HG02798 (cell line): ENCODE measurements around the gene ANGPT4.

Source experiments
- ATAC-seq: cut with Tn5 transposase; IDR thresholded peaks from one replicate; pipeline ENCODE4 v1.9.1; 2021; ENCODE audit warnings: mild to moderate bottlenecking; ENCODE audit not compliant: unreplicated experiment, poor library complexity

The ANGPT4 gene

GRCh38 chr20:942611-943010, 26.5 kb upstream of the ANGPT4 start:
- no peak for ATAC-seq

GRCh38 chr20:940926-941325, 24.8 kb upstream of the ANGPT4 start:
- ATAC-seq, result no peak

GRCh38 chr20:939606-940005, 23.5 kb upstream of the ANGPT4 start:
- ATAC-seq, result no peak

GRCh38 chr20:934186-934840, 18.2 kb upstream of the ANGPT4 start:
- ATAC-seq, result no peak

GRCh38 chr20:933029-933428, 16.9 kb upstream of the ANGPT4 start:
- no peak for ATAC-seq

- ATAC-seq, result no peak
Measured at GRCh38 chr20:931401-931800, 15.3 kb upstream of the ANGPT4 start.

- ATAC-seq, result no peak
Measured at GRCh38 chr20:926670-927069, 10.5 kb upstream of the ANGPT4 start.

GRCh38 chr20:925516-925915, 9.4 kb upstream of the ANGPT4 start:
- ATAC-seq, result no peak

GRCh38 chr20:924639-925038, 8.5 kb upstream of the ANGPT4 start:
- ATAC-seq, result no peak

- no peak for ATAC-seq
Measured at GRCh38 chr20:922781-923180, 6.6 kb upstream of the ANGPT4 start.

GRCh38 chr20:921068-921467, 4.9 kb upstream of the ANGPT4 start:
- no peak for ATAC-seq

GRCh38 chr20:920311-920710, 4.2 kb upstream of the ANGPT4 start:
- ATAC-seq, result no peak

- no peak for ATAC-seq
Measured at GRCh38 chr20:919491-919916, 3.4 kb upstream of the ANGPT4 start.

- no peak for ATAC-seq
Measured at GRCh38 chr20:917416-917815, 1.3 kb upstream of the ANGPT4 start.

- ATAC-seq, result no peak
Measured at GRCh38 chr20:916825-917224, 691 bp upstream of the ANGPT4 start.

GRCh38 chr20:914727-915498, 1.2 kb downstream of the ANGPT4 start:
- no peak for ATAC-seq

- no peak for ATAC-seq
Measured at GRCh38 chr20:913306-913849, 2.8 kb downstream of the ANGPT4 start.

- ATAC-seq, result no peak
Measured at GRCh38 chr20:911882-912600, 4.1 kb downstream of the ANGPT4 start.

GRCh38 chr20:910870-911770, 5.0 kb downstream of the ANGPT4 start:
- ATAC-seq, result no peak
